H1 (cell line): ENCODE results near the gene TP53. TPM values are rescaled to one million over a fixed set of nuclear protein-coding genes. Genes with fewer than 3 reads are reported as not detected.

ENCODE experiments used
- CTCF ChIA-PET: fragments of 300-600 bp; sonication (Branson Sonifier 250); formaldehyde crosslinking; loops from one replicate; lab custom pipeline; 2021; ENCODE audit not compliant: partially characterized antibody; lab: Charles Lee
- POLR2A ChIA-PET: fragments of 300-600 bp; sonication (Branson Sonifier 250); formaldehyde crosslinking; loops from one replicate; lab custom pipeline; 2021; ENCODE audit warnings: inconsistent platforms; ENCODE audit not compliant: partially characterized antibody; lab: Charles Lee
- DNase-seq, 2 experiments: peaks; one replicate each; pipeline versions ENCODE4 v3.0.0 to v3.0.0-alpha.2; 2010 to 2022; ENCODE audit warnings: low spot score in 2 of 2, low read depth in 1 of 2, mixed read lengths in 1 of 2
- FAIRE-seq: peaks from 2 replicates; lab custom pipeline; 2011; peaks lifted over from hg19 to GRCh38; lab: Jason Lieb, UNC
- H2AFZ ChIP-seq: 2 replicates; pipeline ENCODE4 v1.8.1; 2012; ENCODE audit warnings: low read length, inconsistent platforms
- H2AK5ac ChIP-seq: 2 replicates; pipeline ENCODE4 v1.6.1; 2013; ENCODE audit warnings: low read depth, low read length
- H2BK120ac ChIP-seq: replicated peaks from 2 replicates; pipeline ENCODE3; 2013; ENCODE audit warnings: low read depth, low read length, inconsistent platforms
- H2BK12ac ChIP-seq: 2 replicates; pipeline ENCODE4 v1.6.1; 2013; ENCODE audit warnings: low read depth, low read length
- H2BK15ac ChIP-seq: 2 replicates; pipeline ENCODE4 v1.6.1; 2013; ENCODE audit warnings: low read length
- H2BK20ac ChIP-seq: 2 replicates; pipeline ENCODE4 v1.6.1; 2013; ENCODE audit warnings: low read length
- H2BK5ac ChIP-seq: 2 replicates; pipeline ENCODE4 v1.6.1; 2013; ENCODE audit warnings: low read depth, low read length
- H3K14ac ChIP-seq: 2 replicates; pipeline ENCODE4 v1.6.1; 2013; ENCODE audit warnings: inconsistent platforms; ENCODE audit not compliant: insufficient read length
- H3K18ac ChIP-seq: 2 replicates; pipeline ENCODE4 v1.6.1; 2013; ENCODE audit warnings: low read length; ENCODE audit errors: extremely low read depth
- H3K23ac ChIP-seq: 2 replicates; pipeline ENCODE4 v1.6.1; 2013; ENCODE audit warnings: inconsistent platforms; ENCODE audit not compliant: insufficient read length
- H3K23me2 ChIP-seq: 2 replicates; pipeline ENCODE4 v1.6.1; 2013; ENCODE audit warnings: low read depth, low read length
- H3K27ac ChIP-seq: 2 replicates; pipeline ENCODE4 v1.6.1; 2011; ENCODE audit warnings: low read depth, low read length, inconsistent platforms
- H3K27me3 ChIP-seq, 4 experiments: replicated peaks in 1 of 4; 1 replicate in 1 of 4; 2 replicates in 3 of 4; pipeline versions ENCODE4 v1.6.1 to v1.8.1; 2011 to 2013; ENCODE audit warnings: low read length in 3 of 4, mild to moderate bottlenecking in 3 of 4, inconsistent platforms in 2 of 4, mixed read lengths in 2 of 4, moderate library complexity in 1 of 4; ENCODE audit not compliant: control insufficient read depth in 3 of 4, insufficient read depth in 3 of 4; ENCODE audit errors: extremely low read depth in 1 of 4
- H3K36me3 ChIP-seq, 4 experiments: 2 replicates each; pipeline versions ENCODE4 v1.6.1 to v1.8.1; 2011 to 2013; ENCODE audit warnings: mild to moderate bottlenecking in 4 of 4, low read length in 3 of 4, moderate library complexity in 2 of 4, control low read depth in 1 of 4, inconsistent platforms in 1 of 4; ENCODE audit not compliant: insufficient read depth in 4 of 4, control insufficient read depth in 2 of 4
- H3K4ac ChIP-seq: replicated peaks from 2 replicates; pipeline ENCODE3; 2013; ENCODE audit warnings: low read length, low read depth, mixed read lengths, inconsistent platforms; ENCODE audit not compliant: insufficient read length
- H3K4me1 ChIP-seq, 4 experiments: replicated peaks in 1 of 4; 1 replicate in 1 of 4; 2 replicates in 3 of 4; pipeline versions ENCODE4 v1.6.1 to v1.8.1; 2011 to 2013; ENCODE audit warnings: low read length in 3 of 4, inconsistent platforms in 2 of 4, mixed read lengths in 1 of 4; ENCODE audit not compliant: insufficient read depth in 4 of 4, control insufficient read depth in 3 of 4
- H3K4me2 ChIP-seq, 2 experiments: 2 replicates each; pipeline versions ENCODE4 v1.6.1 to v1.8.1; 2011 to 2013; ENCODE audit warnings: low read depth in 2 of 2, low read length in 2 of 2, control low read depth in 1 of 2, inconsistent platforms in 1 of 2, mild to moderate bottlenecking in 1 of 2; ENCODE audit not compliant: insufficient read depth in 1 of 2
- H3K4me3 ChIP-seq, 4 experiments: fragments of 200-600, 300-600 bp in 1 of 4; sonication (generic), shearing (Covaris generic), sonication (Bioruptor Twin) in 1 of 4; 2 replicates each; pipeline versions ENCODE4 v1.5.1 to v1.8.1; 2011 to 2016; ENCODE audit warnings: low read length in 4 of 4, low read depth in 3 of 4, control low read depth in 2 of 4, inconsistent platforms in 2 of 4, mild to moderate bottlenecking in 2 of 4, mixed read lengths in 1 of 4, moderate library complexity in 1 of 4; ENCODE audit not compliant: insufficient read depth in 2 of 4; ENCODE audit errors: extremely low read depth in 1 of 4
- H3K56ac ChIP-seq: replicated peaks from 2 replicates; pipeline ENCODE3; 2013; ENCODE audit warnings: low read depth, mild to moderate bottlenecking, mixed read lengths, low read length, inconsistent platforms; ENCODE audit not compliant: insufficient read length
- H3K79me1 ChIP-seq: 2 replicates; pipeline ENCODE4 v1.6.1; 2013; ENCODE audit warnings: low read depth, low read length, control low read depth
- H3K79me2 ChIP-seq, 2 experiments: 2 replicates each; pipeline versions ENCODE4 v1.6.1 to v1.8.1; 2012 to 2013; ENCODE audit warnings: low read length in 2 of 2, mild to moderate bottlenecking in 2 of 2, inconsistent platforms in 1 of 2; ENCODE audit not compliant: insufficient read depth in 2 of 2, control insufficient read depth in 1 of 2
- H3K9ac ChIP-seq, 4 experiments: replicated peaks in 1 of 4; 1 replicate in 1 of 4; 2 replicates in 3 of 4; pipeline versions ENCODE4 v1.6.1 to v1.8.1; 2011 to 2013; ENCODE audit warnings: low read depth in 3 of 4, low read length in 3 of 4, control low read depth in 2 of 4, mild to moderate bottlenecking in 2 of 4, moderate library complexity in 2 of 4, inconsistent platforms in 1 of 4; ENCODE audit errors: extremely low read depth in 1 of 4
- H3K9me3 ChIP-seq, 2 experiments: 2 replicates each; pipeline versions ENCODE4 v1.6.1 to v1.8.1; 2012 to 2013; ENCODE audit warnings: mild to moderate bottlenecking in 2 of 2, moderate library complexity in 2 of 2, control low read depth in 1 of 2, inconsistent platforms in 1 of 2, low read depth in 1 of 2, low read length in 1 of 2, mixed read lengths in 1 of 2; ENCODE audit not compliant: insufficient read depth in 2 of 2
- H4K20me1 ChIP-seq, 2 experiments: replicated peaks in 1 of 2; 2 replicates each; pipeline versions ENCODE3 to v1.8.1; 2011 to 2013; ENCODE audit warnings: inconsistent platforms in 2 of 2, low read length in 2 of 2, mild to moderate bottlenecking in 1 of 2; ENCODE audit not compliant: insufficient read depth in 2 of 2, control insufficient read depth in 1 of 2
- H4K5ac ChIP-seq: 2 replicates; pipeline ENCODE4 v1.6.1; 2013; ENCODE audit warnings: low read length, low read depth, mixed read lengths, inconsistent platforms; ENCODE audit not compliant: insufficient read length
- H4K8ac ChIP-seq: 2 replicates; pipeline ENCODE4 v1.8.0; 2013; ENCODE audit warnings: mild to moderate bottlenecking, moderate library complexity, low read length, inconsistent platforms; ENCODE audit not compliant: insufficient read depth; ENCODE audit errors: extremely low read depth
- H4K91ac ChIP-seq: replicated peaks from 2 replicates; pipeline ENCODE3; 2013; ENCODE audit warnings: low read length, mixed read lengths, inconsistent platforms; ENCODE audit not compliant: insufficient read length
- CREB1 ChIP-seq: IDR thresholded peaks from 2 replicates; pipeline ENCODE4 v1.6.1; 2012; ENCODE audit warnings: inconsistent platforms
- JUND ChIP-seq: IDR thresholded peaks from 2 replicates; pipeline ENCODE4 v1.6.1; 2011; ENCODE audit warnings: mild to moderate bottlenecking, improper control_type of control experiment, low read length
- POLR2AphosphoS5 ChIP-seq: IDR thresholded peaks from 2 replicates; pipeline ENCODE4 v1.6.1; 2011; ENCODE audit warnings: low read depth, low read length
- POU5F1 ChIP-seq: IDR thresholded peaks from 2 replicates; pipeline ENCODE4 v1.6.1; 2011; ENCODE audit warnings: low read depth, mild to moderate bottlenecking, low read length, moderate library complexity
- RXRA ChIP-seq: IDR thresholded peaks from 2 replicates; pipeline ENCODE4 v1.6.1; 2011; ENCODE audit warnings: low read depth, mild to moderate bottlenecking, low read length, moderate library complexity; ENCODE audit not compliant: insufficient read depth
- SP2 ChIP-seq: IDR thresholded peaks from 2 replicates; pipeline ENCODE4 v1.6.1; 2012; ENCODE audit warnings: mild to moderate bottlenecking, low read length, inconsistent platforms
- ZNF274 ChIP-seq: IDR thresholded peaks from 2 replicates; pipeline ENCODE4 v1.7.0; 2012; ENCODE audit warnings: low read length, borderline replicate concordance; ENCODE audit errors: extremely low read depth
- WGBS, 2 experiments: shearing (Covaris generic) in 1 of 2; methylation state at CpG; one replicate each; pipeline versions ENCODE4 v1.1.6 to v1.1.7; 2013 to 2015; ENCODE audit warnings: low lambda C conversion rate in 2 of 2, mixed read lengths in 2 of 2, inconsistent platforms in 1 of 2, low coverage in 1 of 2, missing lambda C conversion rate in 1 of 2; ENCODE audit not compliant: insufficient replicate concordance in 2 of 2, insufficient coverage in 1 of 2, insufficient read length in 1 of 2; ENCODE audit errors: extremely low coverage in 1 of 2, missing lambda C conversion rate in 1 of 2; 5-methylcytosine and 5-hydroxymethylcytosine counted together
- polyA plus RNA-seq, 7 experiments: library from polyadenylated mRNA; depleted of rRNA in 3 of 7; stranded (reverse) in 5 of 7; unstranded in 2 of 7; fragments of >200 nt in 5 of 7; fragments of 200-250 nt in 2 of 7; gene quantifications; 1 replicate in 5 of 7; 2 replicates in 1 of 7; 4 replicates in 1 of 7; pipeline versions ENCODE4 v1.2.1 to v1.2.3, GENCODE V29; 2011 to 2013; ENCODE audit warnings: missing spikeins in 2 of 7, mixed read lengths in 2 of 7
- total RNA-seq: library from RNA; stranded (reverse); fragmentation: NEBNext Ultra II Directional; extraction: Animal tissue kit (Norgen Biotek cat#: 25700); gene quantifications from 2 replicates; pipeline ENCODE4 v1.2.1, GENCODE V29; 2021
- TF ChIP-seq, protein P1 (sequence below): IDR thresholded peaks from 2 replicates; pipeline ENCODE4 v1.6.1; 2012; ENCODE audit warnings: low read length, inconsistent platforms

TP53 gene
- total and polyA plus RNA-seq, 2 of the 8 experiments (the other 6 are each of a cell fraction or from before 2014, with no cell fraction given) = 143 to 198 TPM

DNA sequence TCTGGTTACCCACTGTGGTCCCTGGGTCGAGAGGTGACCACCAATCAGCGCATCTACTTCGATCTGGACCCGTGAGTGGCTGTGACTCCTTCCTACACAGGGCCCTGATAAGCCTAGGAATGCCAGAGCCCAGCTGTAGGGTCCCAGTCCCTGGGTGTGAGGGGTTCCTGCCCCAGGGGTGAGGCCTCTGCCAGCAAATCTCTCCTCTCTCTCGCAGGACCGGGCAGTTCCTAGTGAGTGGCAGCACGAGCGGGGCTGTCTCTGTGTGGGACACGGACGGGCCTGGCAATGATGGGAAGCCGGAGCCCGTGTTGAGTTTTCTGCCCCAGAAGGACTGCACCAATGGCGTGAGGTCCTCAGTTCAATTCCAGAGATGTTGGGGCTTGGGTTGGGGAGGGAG is 15.5 kb upstream of the TP53 start:
- 94% methylated on average over 13 of the region's 13 CpGs; no CpG with 5 or more reads in 1 of the 2 experiments for WGBS, 2 experiments
- Histone ChIP-seq H3K56ac (no peak overlapping the region), H2BK5ac (no peak overlapping the region; the same call in 1 of the 2 replicates), H4K5ac (no peak overlapping the region), H2BK15ac (peak overlapping the region; percentile 36; the same call in 1 of the 2 replicates), H3K14ac (no peak overlapping the region), H3K18ac (no peak overlapping the region), H2BK12ac (peak overlapping the region; percentile 99), H3K4ac (no peak overlapping the region), H3K79me1 (no peaks in the 10 kb centered on the region; the same call in 1 of the 2 replicates), H2BK20ac (no peak overlapping the region), H4K91ac (no peak overlapping the region), H4K8ac (no peak overlapping the region), H3K27ac (peak overlapping the region; percentile 80), H2AK5ac (peak overlapping the region; percentile 97; the same call in 1 of the 2 replicates), H3K27me3 (peaks cover 0 to 3% (median 1%) of the 10 kb centered on the region in 4 experiments; a peak in 2 of 7 replicates), H3K4me1 (peaks cover 2 to 19% (median 16%) of the 10 kb centered on the region in 4 experiments), H3K4me3 (no peak overlapping the region; a peak in 2 of 8 replicates), H3K23ac (no peak overlapping the region), H2BK120ac (no peak overlapping the region), H3K9me3 (no peaks in the 10 kb centered on the region), H3K79me2 (no peaks in the 10 kb centered on the region), H4K20me1 (peaks cover 2 to 7% of the 10 kb centered on the region in 2 experiments), H3K9ac (peak overlapping the region in 2 of 4 experiments; percentile 56 to 63; a peak in 2 of 7 replicates), H3K23me2 (peaks cover 19% of the 10 kb centered on the region; the same call in 1 of the 2 replicates), H3K36me3 (peaks cover 0 to 5% (median 2%) of the 10 kb centered on the region in 4 experiments; a peak in 3 of 8 replicates), H3K4me2 (peak overlapping the region; percentile 82 to 90; a peak in 2 of 4 replicates), H2AFZ (no peak overlapping the region)
- no peak for FAIRE-seq
- POLR2A ChIA-PET = interaction anchor here (0.6 to 11.4 kb wide), 13 partner anchors 9 to 1313 kb away, joined by 3 to 186 read pairs (median 5); partner anchors contain the start of genes ATP1B2, DNAH2, SAT2 and TP53
- CTCF ChIA-PET = interaction anchor here (0.6 to 9.2 kb wide), 9 partner anchors 9 to 132 kb away, joined by 3 to 85 read pairs (median 4); partner anchors contain the start of genes DNAH2, SOX15, TP53 and WRAP53
- no peak for DNase-seq
- TF ChIP-seq POLR2AphosphoS5 (no peak), ZNF274 (no peak), RXRA (no peak), CREB1 (no peak), SP2 (no peak), JUND (no peak), POU5F1 (no peak)
- TF ChIP-seq, protein P1, sequence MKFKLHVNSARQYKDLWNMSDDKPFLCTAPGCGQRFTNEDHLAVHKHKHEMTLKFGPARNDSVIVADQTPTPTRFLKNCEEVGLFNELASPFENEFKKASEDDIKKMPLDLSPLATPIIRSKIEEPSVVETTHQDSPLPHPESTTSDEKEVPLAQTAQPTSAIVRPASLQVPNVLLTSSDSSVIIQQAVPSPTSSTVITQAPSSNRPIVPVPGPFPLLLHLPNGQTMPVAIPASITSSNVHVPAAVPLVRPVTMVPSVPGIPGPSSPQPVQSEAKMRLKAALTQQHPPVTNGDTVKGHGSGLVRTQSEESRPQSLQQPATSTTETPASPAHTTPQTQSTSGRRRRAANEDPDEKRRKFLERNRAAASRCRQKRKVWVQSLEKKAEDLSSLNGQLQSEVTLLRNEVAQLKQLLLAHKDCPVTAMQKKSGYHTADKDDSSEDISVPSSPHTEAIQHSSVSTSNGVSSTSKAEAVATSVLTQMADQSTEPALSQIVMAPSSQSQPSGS = no peak
